ENCODE data around the gene OR51D1. TPM values are rescaled to one million over a fixed set of nuclear protein-coding genes. Genes with fewer than 3 reads are reported as not detected.

OR51D1 gene
- total and polyA plus RNA-seq, 2 of the 8 experiments (the other 6 are each of a cell fraction or from before 2014, with no cell fraction given), result not detected

- H4K8ac ChIP-seq (ENCODE audit: extremely low read depth, insufficient read depth, low read length), result no peak overlapping the region
- no peak overlapping the region for H3K56ac ChIP-seq (replicated peaks; ENCODE audit: insufficient read length, low read depth, low read length)
- no peak overlapping the region for H3K4ac ChIP-seq (replicated peaks; ENCODE audit: insufficient read length, low read depth, low read length)
- TF ChIP-seq SP2 (IDR thresholded peaks at IDR 0.05; ENCODE audit: low read length), result no peak
- TF ChIP-seq TAF7 (optimal IDR thresholded peaks at IDR 0.05; ENCODE audit: borderline replicate concordance, low read depth, low read length), result no peak
- no peak for TF ChIP-seq TAF1 (IDR thresholded peaks at IDR 0.05; ENCODE audit: low read depth, low read length)
- TF ChIP-seq HDAC2 (IDR thresholded peaks at IDR 0.05; ENCODE audit: borderline replicate concordance in 1 of 2, low read depth in 2 of 2, low read length in 2 of 2), result no peak
- no peak for TF ChIP-seq SRF (IDR thresholded peaks at IDR 0.05; ENCODE audit: low read depth, low read length)
- TF ChIP-seq EZH2 (IDR thresholded peaks at IDR 0.05; ENCODE audit: low read depth, low read length, severe bottlenecking), result no peak
- no peaks in the 10 kb centered on the region; a peak in 1 of 4 replicates for H3K9me3 ChIP-seq (ENCODE audit: insufficient read depth in 2 of 2, low read depth in 1 of 2, low read length in 1 of 2)
- H4K20me1 ChIP-seq (replicated peaks in 1 of 2; ENCODE audit: control insufficient read depth in 1 of 2, insufficient read depth in 2 of 2, low read length in 2 of 2), result no peaks in the 10 kb centered on the region
- no peak overlapping the region for H2BK12ac ChIP-seq (ENCODE audit: low read depth, low read length)
- H3K4me3 ChIP-seq (ENCODE audit: extremely low read depth in 1 of 4, insufficient read depth in 2 of 4, low read depth in 3 of 4, low read length in 4 of 4), result no peak overlapping the region
- no peak overlapping the region for H3K9ac ChIP-seq (replicated peaks in 1 of 4; ENCODE audit: extremely low read depth in 1 of 4, low read depth in 3 of 4, low read length in 3 of 4)
- FAIRE-seq (no peak), DNase-seq (ENCODE audit: low read depth in 1 of 2, low spot score in 2 of 2) (no peak)
- no peaks in the 10 kb centered on the region for H3K4me1 ChIP-seq (replicated peaks in 1 of 4; ENCODE audit: control insufficient read depth in 3 of 4, insufficient read depth in 4 of 4, low read length in 3 of 4)
- no peak overlapping the region for H2AK5ac ChIP-seq (ENCODE audit: low read depth, low read length)
- H2AFZ ChIP-seq (ENCODE audit: low read length), result no peak overlapping the region
- H3K23ac ChIP-seq (ENCODE audit: insufficient read length), result no peak overlapping the region
- no peaks in the 10 kb centered on the region for H3K79me2 ChIP-seq (ENCODE audit: control insufficient read depth in 1 of 2, insufficient read depth in 2 of 2, low read length in 2 of 2)
- H4K5ac ChIP-seq (ENCODE audit: insufficient read length, low read depth, low read length), result no peak overlapping the region
- H3K27me3 ChIP-seq (replicated peaks in 1 of 4; ENCODE audit: control insufficient read depth in 3 of 4, extremely low read depth in 1 of 4, insufficient read depth in 3 of 4, low read length in 3 of 4), result peaks cover 0 to 7% (median 4%) of the 10 kb centered on the region in 4 experiments; a peak in 5 of 7 replicates
- H3K4me2 ChIP-seq (ENCODE audit: insufficient read depth in 1 of 2, low read depth in 2 of 2, low read length in 2 of 2), result no peak overlapping the region
- no peaks in the 10 kb centered on the region for H3K79me1 ChIP-seq (ENCODE audit: low read depth, low read length)
- no peak overlapping the region for H3K27ac ChIP-seq (ENCODE audit: low read depth, low read length)
- no peak overlapping the region for H4K91ac ChIP-seq (replicated peaks; ENCODE audit: insufficient read length, low read length)
- H3K23me2 ChIP-seq (ENCODE audit: low read depth, low read length), result no peaks in the 10 kb centered on the region
- WGBS, 2 experiments (ENCODE audit: extremely low coverage in 1 of 2, insufficient coverage in 1 of 2, insufficient read length in 1 of 2, insufficient replicate concordance in 2 of 2, low coverage in 1 of 2, low lambda C conversion rate in 2 of 2, missing lambda C conversion rate in 1 of 2), result 89% methylated on average over 6 of the region's 6 CpGs; no CpG with 5 or more reads in 1 of the 2 experiments
- H3K14ac ChIP-seq (ENCODE audit: insufficient read length), result no peak overlapping the region
- H3K18ac ChIP-seq (ENCODE audit: extremely low read depth, low read length), result no peak overlapping the region
- H2BK120ac ChIP-seq (replicated peaks; ENCODE audit: low read depth, low read length), result no peak overlapping the region
- CTCF ChIA-PET (ENCODE audit: partially characterized antibody), result interaction anchor here (1.3 to 5.2 kb wide), 3 partner anchors 14 to 186 kb away, joined by 3 to 83 read pairs (median 58); no protein-coding TSS in a partner anchor
- H2BK5ac ChIP-seq (ENCODE audit: low read depth, low read length), result no peak overlapping the region
- H2BK20ac ChIP-seq (ENCODE audit: low read length), result no peak overlapping the region
- H2BK15ac ChIP-seq (ENCODE audit: low read length), result no peak overlapping the region
- POLR2A ChIA-PET (ENCODE audit: partially characterized antibody), result no interaction called here
- H3K36me3 ChIP-seq (ENCODE audit: control insufficient read depth in 2 of 4, insufficient read depth in 4 of 4, low read length in 3 of 4), result no peaks in the 10 kb centered on the region
These were observed 2.7 kb downstream of the OR51D1 start for GRCh38 chr11:4639931-4640330.
